Omental fat pad (tissue), 4 donors: ENCODE data around the gene DCANP1. TPM values are rescaled to one million over a fixed set of nuclear protein-coding genes. Genes with fewer than 3 reads are reported as not detected.
A peak's percentile ranks its signal among the peaks of the same experiment; 100 is the strongest.

Source experiments
- ATAC-seq: fragments of 150-250 bp; one replicate; pipeline ENCODE4 v1.9.1; 2016; ENCODE audit warnings: mild to moderate bottlenecking, moderate library complexity; ENCODE audit not compliant: low FRiP score
- DNase-seq: peaks from one replicate; pipeline ENCODE4 v3.0.0-alpha.2; 2019; ENCODE audit warnings: low spot score
- CTCF ChIP-seq, 3 donors: fragments of 450-650 bp; IDR thresholded peaks; one replicate each; pipeline ENCODE4 v1.5.1; 2016 to 2017; ENCODE audit warnings: antibody characterized with exemption in 3 of 3, mild to moderate bottlenecking in 3 of 3, moderate library complexity in 2 of 3
- small RNA-seq: library from RNA; depleted of rRNA; stranded (forward); fragments of <200 nt; gene quantifications from one replicate; pipeline ENCODE3, GENCODE V24; 2016
- total RNA-seq, 4 donors: library from RNA; depleted of rRNA; stranded (reverse); fragments of >200 nt; gene quantifications; one replicate each; pipeline ENCODE4 v1.1.0, GENCODE V29; 2016

DCANP1 gene
- total RNA-seq, 4 donors from 2014 or later, result 0.19 TPM; not detected in 3

- TF ChIP-seq CTCF (IDR thresholded peaks at IDR 0.05), result no peak
- DNase-seq, result peak; percentile 70
- ATAC-seq, result peak; percentile 96
These were observed 48.0 kb downstream of the DCANP1 start, which contains the start of gene MACROH2A1 for GRCh38 chr5:135398855-135399793. Gene MACROH2A1 (minus strand): TSS chr5:135399231. CDS start chr5:135389093, 10,138 bp downstream.

GRCh38 chr5:135398160-135398854 is 48.8 kb downstream of the DCANP1 start:
- ATAC-seq (peak; percentile 22), DNase-seq (no peak)

GRCh38 chr5:135397084-135397483 is 50.1 kb downstream of the DCANP1 start:
- DNase-seq, result no peak
- no peak for ATAC-seq
- no peak for TF ChIP-seq CTCF (IDR thresholded peaks at IDR 0.05)

More at GRCh38 chr5:135398160-135398854, 48.8 kb downstream of the DCANP1 start:
- no peak for TF ChIP-seq CTCF (IDR thresholded peaks at IDR 0.05)

- ATAC-seq, result no peak
- TF ChIP-seq CTCF (IDR thresholded peaks at IDR 0.05), result no peak
- DNase-seq, result no peak
These were observed 50.6 kb downstream of the DCANP1 start for GRCh38 chr5:135396459-135397055.

GRCh38 chr5:135395866-135396265 is 51.3 kb downstream of the DCANP1 start:
- TF ChIP-seq CTCF (IDR thresholded peaks at IDR 0.05), result no peak
- DNase-seq (no peak), ATAC-seq (no peak)

GRCh38 chr5:135395451-135395850 is 51.7 kb downstream of the DCANP1 start:
- DNase-seq, result no peak
- no peak for ATAC-seq

More at GRCh38 chr5:135395451-135395850, 51.7 kb downstream of the DCANP1 start:
- no peak for TF ChIP-seq CTCF (IDR thresholded peaks at IDR 0.05)

Small RNA genes within 50 kb of the gene (small RNA-seq; reads per million reads assigned to genes)
- not detected for gene DCANP1

Other genes starting within 250 kb of the DCANP1 start
- gene MACROH2A1, start 48.1 kb downstream of the DCANP1 start, total RNA-seq, result 100 to 1,000 TPM; 182 to 443 (median 319) TPM
- gene TIFAB, start 5.0 kb upstream of the DCANP1 start, total RNA-seq, result not detected
- gene NEUROG1, start 88.6 kb upstream of the DCANP1 start, total RNA-seq, result not detected
- 100 to 1,000 TPM in 1 of 4 donors, 10 to 100 TPM in 3; 22.2 to 195 (median 32.1) TPM for gene CXCL14, start 131.6 kb upstream of the DCANP1 start, total RNA-seq